Panc1 (cell line): ENCODE results near the gene TIGIT. TPM values are rescaled to one million over a fixed set of nuclear protein-coding genes. Genes with fewer than 3 reads are reported as not detected.

Experiments used
- ATAC-seq: fragments of 200-7000 bp; cut with Tn5 transposase; 2 replicates; pipeline ENCODE4 v1.9.1; 2020; ENCODE audit warnings: mild to moderate bottlenecking, moderate library complexity
- BruUV-seq: library from RNA; stranded (reverse); fragments of 400-500 nt; replicated peaks from 2 replicates; lab custom pipeline; 2021; lab: Mats Ljungman, UMichigan
- CTCF ChIA-PET: fragments of 300-600 bp; sonication (Branson Sonifier 250); formaldehyde crosslinking; loops from one replicate; lab custom pipeline; 2022; ENCODE audit warnings: antibody characterized with exemption; lab: Charles Lee
- POLR2A ChIA-PET: fragments of 300-600 bp; sonication (Branson Sonifier 250); formaldehyde crosslinking; loops from one replicate; lab custom pipeline; 2022; ENCODE audit warnings: antibody characterized with exemption; lab: Charles Lee
- DNase-seq: peaks from one replicate; pipeline ENCODE4 v3.0.0-alpha.2; 2010; ENCODE audit warnings: low read depth, low spot score
- H3K27ac ChIP-seq: 2 replicates; pipeline ENCODE4 v1.5.1; 2011; ENCODE audit warnings: mild to moderate bottlenecking, low read length, inconsistent platforms
- H3K27me3 ChIP-seq: fragments of 200-500 bp; sonication (Bioruptor generic); 2 replicates; pipeline ENCODE4 v1.6.0; 2014; ENCODE audit warnings: low read length, inconsistent platforms; ENCODE audit not compliant: control insufficient read depth, insufficient read depth
- H3K36me3 ChIP-seq: fragments of 200-500 bp; sonication (Bioruptor generic); 2 replicates; pipeline ENCODE4 v1.5.1; 2014; ENCODE audit warnings: inconsistent platforms, mild to moderate bottlenecking, low read length, moderate library complexity; ENCODE audit not compliant: control insufficient read depth, insufficient read depth
- H3K4me1 ChIP-seq: 2 replicates; pipeline ENCODE4 v1.5.1; 2011; ENCODE audit warnings: inconsistent platforms, mild to moderate bottlenecking, low read length, moderate library complexity; ENCODE audit not compliant: control insufficient read depth, insufficient read depth
- H3K4me3 ChIP-seq, 2 experiments: 2 replicates each; pipeline ENCODE4 v1.5.1; 2011 to 2012; ENCODE audit warnings: low read depth in 2 of 2, low read length in 2 of 2, mild to moderate bottlenecking in 2 of 2, inconsistent platforms in 1 of 2, moderate library complexity in 1 of 2
- H3K9me3 ChIP-seq: fragments of 200-500 bp; sonication (Bioruptor generic); 2 replicates; pipeline ENCODE4 v1.5.1; 2014; ENCODE audit warnings: low read depth, mild to moderate bottlenecking, inconsistent platforms, low read length, moderate library complexity; ENCODE audit not compliant: control insufficient read depth, insufficient read depth
- POLR2AphosphoS5 ChIP-seq: IDR thresholded peaks from 2 replicates; pipeline ENCODE4 v1.6.1; 2012; ENCODE audit warnings: mild to moderate bottlenecking, low read depth, low read length, moderate library complexity
- SIN3A ChIP-seq: IDR thresholded peaks from 2 replicates; pipeline ENCODE4 v1.6.1; 2012; ENCODE audit warnings: low read depth, mild to moderate bottlenecking, low read length, moderate library complexity, borderline replicate concordance; ENCODE audit not compliant: insufficient read depth
- TCF7L2 ChIP-seq: IDR thresholded peaks from 2 replicates; pipeline ENCODE4 v1.6.1; 2011; ENCODE audit warnings: mild to moderate bottlenecking, low read depth, low read length, inconsistent platforms
- in situ Hi-C: cut with HindIII; loops from 2 replicates; pipeline ENCODE4 v1.10.0; 2016; ENCODE audit warnings: low sequenced_read_pairs, low pct_unique_long_range_greater_than_20kb
- intact Hi-C: fragments of 100-400 bp; cut with micrococcal nuclease; formaldehyde crosslinking; loops from one replicate; pipeline ENCODE4 v1.10.0; 2022; ENCODE audit not compliant: unreplicated experiment
- total RNA-seq: library from RNA; stranded (reverse); gene quantifications from one replicate; pipeline ENCODE4 v1.2.1, GENCODE V29; 2021; ENCODE audit not compliant: unreplicated experiment
- TF ChIP-seq, protein P1 (sequence below), 2 experiments: IDR thresholded peaks; 2 replicates each; pipeline ENCODE4 v1.6.1; 2011 to 2012; ENCODE audit warnings: low read depth in 2 of 2, control low read depth in 1 of 2, low read length in 1 of 2, mild to moderate bottlenecking in 1 of 2, moderate library complexity in 1 of 2; ENCODE audit not compliant: insufficient read depth in 1 of 2
- TF ChIP-seq, protein P2 (sequence below): fragments of 450-650 bp; IDR thresholded peaks from 2 replicates; pipeline ENCODE4 v1.5.1; 2017; ENCODE audit warnings: mild to moderate bottlenecking

Gene TIGIT
- total RNA-seq, 1 experiment from 2014 or later: not detected

DNA sequence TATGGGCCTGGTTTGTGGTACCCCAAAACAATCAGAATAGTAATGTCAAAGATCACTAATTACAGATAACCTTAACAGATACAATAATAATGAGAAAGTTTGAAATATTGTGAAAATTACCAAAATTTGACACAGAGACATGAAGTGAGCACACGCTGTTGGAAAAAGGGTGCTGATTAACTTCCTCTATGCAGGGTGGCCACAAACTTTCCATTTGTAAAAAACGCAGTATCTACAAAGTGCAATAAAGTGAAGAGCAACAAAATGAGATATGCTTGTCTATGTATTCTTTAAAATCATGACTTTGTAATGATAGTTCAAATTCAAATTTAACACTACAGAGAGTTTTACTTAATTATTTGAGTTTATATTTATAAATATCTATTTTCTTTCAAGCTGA is 7.6 kb upstream of the TIGIT start:
- ChIA-PET POLR2A (no interaction called here), CTCF (no interaction called here)
- intact Hi-C loops (no loop called here), in situ Hi-C loops (no loop called here)
- TF ChIP-seq TCF7L2: no peak
- TF ChIP-seq, protein P1, sequence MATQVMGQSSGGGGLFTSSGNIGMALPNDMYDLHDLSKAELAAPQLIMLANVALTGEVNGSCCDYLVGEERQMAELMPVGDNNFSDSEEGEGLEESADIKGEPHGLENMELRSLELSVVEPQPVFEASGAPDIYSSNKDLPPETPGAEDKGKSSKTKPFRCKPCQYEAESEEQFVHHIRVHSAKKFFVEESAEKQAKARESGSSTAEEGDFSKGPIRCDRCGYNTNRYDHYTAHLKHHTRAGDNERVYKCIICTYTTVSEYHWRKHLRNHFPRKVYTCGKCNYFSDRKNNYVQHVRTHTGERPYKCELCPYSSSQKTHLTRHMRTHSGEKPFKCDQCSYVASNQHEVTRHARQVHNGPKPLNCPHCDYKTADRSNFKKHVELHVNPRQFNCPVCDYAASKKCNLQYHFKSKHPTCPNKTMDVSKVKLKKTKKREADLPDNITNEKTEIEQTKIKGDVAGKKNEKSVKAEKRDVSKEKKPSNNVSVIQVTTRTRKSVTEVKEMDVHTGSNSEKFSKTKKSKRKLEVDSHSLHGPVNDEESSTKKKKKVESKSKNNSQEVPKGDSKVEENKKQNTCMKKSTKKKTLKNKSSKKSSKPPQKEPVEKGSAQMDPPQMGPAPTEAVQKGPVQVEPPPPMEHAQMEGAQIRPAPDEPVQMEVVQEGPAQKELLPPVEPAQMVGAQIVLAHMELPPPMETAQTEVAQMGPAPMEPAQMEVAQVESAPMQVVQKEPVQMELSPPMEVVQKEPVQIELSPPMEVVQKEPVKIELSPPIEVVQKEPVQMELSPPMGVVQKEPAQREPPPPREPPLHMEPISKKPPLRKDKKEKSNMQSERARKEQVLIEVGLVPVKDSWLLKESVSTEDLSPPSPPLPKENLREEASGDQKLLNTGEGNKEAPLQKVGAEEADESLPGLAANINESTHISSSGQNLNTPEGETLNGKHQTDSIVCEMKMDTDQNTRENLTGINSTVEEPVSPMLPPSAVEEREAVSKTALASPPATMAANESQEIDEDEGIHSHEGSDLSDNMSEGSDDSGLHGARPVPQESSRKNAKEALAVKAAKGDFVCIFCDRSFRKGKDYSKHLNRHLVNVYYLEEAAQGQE (IDR thresholded peaks at IDR 0.05; ENCODE audit: insufficient read depth in 1 of 2, low read depth in 2 of 2, low read length in 1 of 2): no peak
- TF ChIP-seq, protein P2, sequence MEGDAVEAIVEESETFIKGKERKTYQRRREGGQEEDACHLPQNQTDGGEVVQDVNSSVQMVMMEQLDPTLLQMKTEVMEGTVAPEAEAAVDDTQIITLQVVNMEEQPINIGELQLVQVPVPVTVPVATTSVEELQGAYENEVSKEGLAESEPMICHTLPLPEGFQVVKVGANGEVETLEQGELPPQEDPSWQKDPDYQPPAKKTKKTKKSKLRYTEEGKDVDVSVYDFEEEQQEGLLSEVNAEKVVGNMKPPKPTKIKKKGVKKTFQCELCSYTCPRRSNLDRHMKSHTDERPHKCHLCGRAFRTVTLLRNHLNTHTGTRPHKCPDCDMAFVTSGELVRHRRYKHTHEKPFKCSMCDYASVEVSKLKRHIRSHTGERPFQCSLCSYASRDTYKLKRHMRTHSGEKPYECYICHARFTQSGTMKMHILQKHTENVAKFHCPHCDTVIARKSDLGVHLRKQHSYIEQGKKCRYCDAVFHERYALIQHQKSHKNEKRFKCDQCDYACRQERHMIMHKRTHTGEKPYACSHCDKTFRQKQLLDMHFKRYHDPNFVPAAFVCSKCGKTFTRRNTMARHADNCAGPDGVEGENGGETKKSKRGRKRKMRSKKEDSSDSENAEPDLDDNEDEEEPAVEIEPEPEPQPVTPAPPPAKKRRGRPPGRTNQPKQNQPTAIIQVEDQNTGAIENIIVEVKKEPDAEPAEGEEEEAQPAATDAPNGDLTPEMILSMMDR: no peak
- TF ChIP-seq POLR2AphosphoS5: no peak
- no peak for TF ChIP-seq SIN3A
- ATAC-seq (no peak), DNase-seq (no peak)
- BruUV-seq: no TSS peak
- Histone ChIP-seq H3K4me1 (no peaks in the 10 kb centered on the region), H3K4me3 (no peak overlapping the region), H3K27me3 (no peaks in the 10 kb centered on the region), H3K36me3 (no peaks in the 10 kb centered on the region), H3K27ac (no peak overlapping the region), H3K9me3 (no peaks in the 10 kb centered on the region)

DNA sequence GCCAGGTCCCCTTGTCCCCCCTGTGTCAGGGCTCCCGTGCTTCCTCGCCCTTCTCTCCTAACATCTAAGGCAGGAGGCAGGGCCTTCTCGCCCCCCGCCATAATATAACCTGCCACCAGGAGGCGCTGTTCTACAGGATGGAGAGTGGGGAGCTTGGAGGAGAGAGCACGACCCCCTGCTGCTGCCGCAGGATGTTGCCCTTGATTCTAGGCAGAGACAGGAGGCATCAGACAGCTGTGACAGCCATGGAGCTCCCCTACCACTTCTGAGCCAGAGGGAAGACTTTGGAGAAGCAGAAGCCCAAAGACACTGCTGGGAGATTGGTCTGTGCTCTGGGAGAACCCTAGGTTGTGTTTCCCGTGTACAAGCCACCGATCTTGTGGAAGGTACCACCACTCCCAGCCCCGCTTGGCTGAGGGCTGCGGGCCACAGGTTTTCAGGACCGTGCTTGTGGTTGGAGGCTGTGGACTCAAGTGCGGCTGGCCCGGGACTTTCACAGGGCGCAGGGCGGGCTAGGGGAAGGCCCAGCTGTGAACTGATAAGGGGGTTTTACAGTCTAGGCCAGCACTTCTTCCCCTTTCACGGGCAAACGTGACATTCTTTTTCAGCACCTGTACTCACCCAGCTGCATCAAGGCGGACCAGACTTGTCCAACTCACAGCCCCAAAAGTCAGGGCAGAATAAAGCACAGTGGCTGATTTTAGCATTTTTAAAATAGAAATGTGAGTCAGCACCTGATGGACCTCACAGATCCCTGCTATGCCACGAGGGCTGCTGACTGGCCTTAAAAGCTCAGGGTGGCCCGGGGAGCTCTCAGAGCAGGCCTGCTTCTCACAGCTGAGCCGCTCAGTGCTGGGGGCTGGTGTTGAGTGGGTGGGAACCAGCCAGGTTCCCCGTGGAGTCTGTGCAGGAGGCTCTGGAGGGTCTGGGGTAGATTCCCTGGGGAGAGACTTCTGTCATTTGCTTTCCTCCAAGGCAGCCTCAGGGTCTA is 2.6 kb upstream of the TIGIT start:
- CTCF ChIA-PET: no interaction called here
- POLR2A ChIA-PET: no interaction called here

More for the DNA sequence above, 2.6 kb upstream of the TIGIT start:
- peak; percentile 24 for DNase-seq
- Histone ChIP-seq H3K27ac (no peak overlapping the region), H3K4me3 (no peak overlapping the region), H3K4me1 (no peaks in the 10 kb centered on the region), H3K36me3 (no peaks in the 10 kb centered on the region), H3K9me3 (no peaks in the 10 kb centered on the region), H3K27me3 (no peaks in the 10 kb centered on the region)
- TF ChIP-seq POLR2AphosphoS5: no peak
- no peak for TF ChIP-seq TCF7L2
- TF ChIP-seq, protein P1 (IDR thresholded peaks at IDR 0.05; ENCODE audit: insufficient read depth in 1 of 2, low read depth in 2 of 2, low read length in 1 of 2): no peak
- no peak for TF ChIP-seq SIN3A
- TF ChIP-seq, protein P2: peak; percentile 85
- peak; percentile 58 for ATAC-seq
- intact Hi-C loops: no loop called here
- no TSS peak for BruUV-seq
- in situ Hi-C loops: no loop called here
